A549 treated with AZD2906 at 1 μM for 4 hours (cell line): ENCODE results near the gene ODF4. TPM values are rescaled to one million over a fixed set of nuclear protein-coding genes. Genes with fewer than 3 reads are reported as not detected.

ENCODE experiments used
- total RNA-seq: library from RNA; stranded (reverse); fragments of 200-300 nt; extraction: Qiagen RNA extraction; gene quantifications from 5 replicates; pipeline ENCODE4 v1.2.3, GENCODE V29; 2022

Gene ODF4, protein sequence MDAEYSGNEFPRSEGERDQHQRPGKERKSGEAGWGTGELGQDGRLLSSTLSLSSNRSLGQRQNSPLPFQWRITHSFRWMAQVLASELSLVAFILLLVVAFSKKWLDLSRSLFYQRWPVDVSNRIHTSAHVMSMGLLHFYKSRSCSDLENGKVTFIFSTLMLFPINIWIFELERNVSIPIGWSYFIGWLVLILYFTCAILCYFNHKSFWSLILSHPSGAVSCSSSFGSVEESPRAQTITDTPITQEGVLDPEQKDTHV
- total RNA-seq = not detected in 5 replicates

DNA sequence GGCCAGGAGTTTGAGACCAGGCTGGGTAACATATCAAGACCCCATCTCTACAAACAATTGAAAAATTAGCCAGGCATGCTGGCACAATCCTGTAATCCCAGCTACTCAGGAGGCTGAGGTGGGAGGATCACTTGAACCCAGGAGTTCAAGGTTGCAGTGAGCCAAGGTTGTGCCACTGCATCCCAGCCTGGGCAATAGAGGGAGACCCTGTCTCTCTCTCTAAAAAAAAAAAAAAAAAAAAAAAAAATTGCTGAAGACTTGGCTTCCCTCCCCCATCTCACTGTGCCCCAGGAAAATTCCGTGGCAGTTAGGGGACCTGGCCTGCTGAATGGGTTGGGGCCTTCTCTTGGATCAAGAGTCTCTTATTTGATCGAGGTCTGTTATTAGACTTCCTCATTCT lies at the start of gene ODF4:
TSS of gene ODF4 (plus strand) at position 301 of the 400 bp plus-strand sequence. CDS start 212 bp downstream, outside the sequence.

DNA sequence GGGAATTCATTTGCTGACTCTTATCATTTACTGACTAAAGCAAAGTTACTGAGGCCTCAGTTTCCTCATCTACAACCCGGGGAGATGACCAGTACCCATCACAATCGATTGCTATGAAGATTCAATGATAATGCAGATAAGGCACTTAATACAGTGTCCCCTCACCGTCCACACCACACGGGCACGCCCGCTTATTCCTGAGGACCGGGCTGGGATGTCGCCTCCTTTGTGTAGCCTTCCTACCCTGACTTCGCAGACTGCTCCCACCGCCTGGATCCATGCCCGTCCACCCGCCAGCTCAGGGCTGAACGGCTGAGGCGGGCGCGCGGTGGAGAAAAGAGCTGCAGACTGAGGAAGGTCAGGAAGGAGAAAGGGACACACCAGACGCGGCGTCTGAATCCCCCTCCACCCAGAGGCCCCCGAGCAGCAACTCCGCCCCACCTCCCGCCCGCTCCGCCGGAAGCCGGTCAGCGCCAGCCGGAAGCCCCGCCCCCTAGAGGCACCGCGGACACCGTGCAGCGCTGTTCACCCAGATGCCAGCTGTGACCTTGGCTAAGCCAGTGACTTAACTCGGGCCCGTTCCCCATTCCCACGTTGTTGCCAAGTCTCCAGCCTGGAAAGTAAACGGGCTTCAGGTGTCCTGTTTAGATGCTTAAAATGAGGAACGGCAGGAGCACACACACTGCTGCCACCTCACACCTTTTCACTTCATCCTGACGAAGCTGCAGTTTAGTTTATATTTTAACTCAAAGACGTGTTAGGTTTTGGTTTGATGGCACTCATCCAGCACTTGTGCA lies 36.8 kb downstream of the ODF4 start, which contains the start of gene KRABD2:
TSS of gene KRABD2 (minus strand) at position 434 of the 797 bp plus-strand sequence.

DNA sequence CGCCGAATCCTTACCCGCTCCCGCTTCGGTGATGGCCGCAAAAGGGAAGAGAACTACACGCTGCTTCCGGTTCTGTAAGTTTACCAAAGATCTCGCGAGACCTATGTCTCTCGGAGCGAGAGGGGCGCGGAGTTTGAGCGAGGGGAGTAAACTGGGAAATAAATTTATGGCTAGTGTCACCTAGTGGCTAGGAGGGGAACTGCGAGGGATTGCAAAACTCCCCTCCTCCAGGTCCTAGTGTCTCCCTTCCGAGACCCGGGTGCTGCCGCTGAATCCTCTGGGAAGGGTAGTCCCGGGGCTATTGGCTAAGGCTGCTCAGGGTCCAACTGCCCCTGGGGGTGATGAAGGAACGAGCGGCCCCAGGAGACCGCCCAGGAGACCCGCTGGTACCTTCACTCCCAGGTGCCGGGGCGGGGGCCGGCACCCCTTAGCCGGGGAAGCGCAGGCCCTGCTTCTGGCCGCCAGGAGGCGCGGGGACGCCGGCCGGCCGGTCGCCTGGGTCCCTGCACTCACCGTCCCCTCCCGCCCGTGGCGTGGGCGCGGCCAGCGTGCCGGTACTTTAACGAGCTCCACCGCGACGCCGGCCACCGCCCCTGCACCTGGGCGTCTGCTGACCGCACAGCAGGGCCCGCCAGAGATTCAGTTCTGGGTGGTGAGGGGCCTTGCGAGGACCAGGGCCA lies 43.6 kb downstream of the ODF4 start, which contains the start of gene RPL26:
TSS of gene RPL26 (minus strand) at position 51 of the 680 bp plus-strand sequence. CDS start 883 bp downstream, outside the sequence.

Other genes with a start within 250 kb of the ODF4 start
- gene ALOXE3, start 221.3 kb upstream of the ODF4 start, total RNA-seq = 5.9 to 10.2 TPM (median 7.3 TPM) in 5 replicates
- gene HES7, start 215.7 kb upstream of the ODF4 start, total RNA-seq = 2.3 to 5.4 TPM (median 5.2 TPM) in 5 replicates
- gene PER1, start 187.4 kb upstream of the ODF4 start, total RNA-seq = 55.8 to 75.2 TPM (median 61.7 TPM) in 5 replicates
- gene VAMP2, start 176.9 kb upstream of the ODF4 start, total RNA-seq = 24.9 to 29.8 TPM (median 27.9 TPM) in 5 replicates
- gene TMEM107, start 163.5 kb upstream of the ODF4 start, total RNA-seq = 17.9 to 22.3 TPM (median 19.2 TPM) in 5 replicates
- gene BORCS6, start 149.7 kb upstream of the ODF4 start, total RNA-seq = 6.5 to 9.4 TPM (median 8.8 TPM) in 5 replicates
- gene AURKB, start 129.3 kb upstream of the ODF4 start, total RNA-seq = 140 to 157 TPM (median 146 TPM) in 5 replicates
- 9.8 to 17.1 TPM (median 13.9 TPM) in 5 replicates for gene CTC1, start 91.8 kb upstream of the ODF4 start, total RNA-seq
- gene PFAS, start 90.6 kb upstream of the ODF4 start, total RNA-seq = 39.9 to 47.3 TPM (median 43.2 TPM) in 5 replicates
- 35.6 to 48.3 TPM (median 43.8 TPM) in 5 replicates for gene RANGRF, start 51.2 kb upstream of the ODF4 start, total RNA-seq
- 5.8 to 8.2 TPM (median 7.7 TPM) in 5 replicates for gene SLC25A35, start 44.4 kb upstream of the ODF4 start, total RNA-seq
- not detected in 5 replicates for gene ARHGEF15, start 29.6 kb upstream of the ODF4 start, total RNA-seq
- gene RPL26, start 43.4 kb downstream of the ODF4 start, total RNA-seq = 3,612 to 4,092 TPM (median 3,668 TPM) in 5 replicates
- not detected in 5 replicates for gene RNF222, start 58.0 kb downstream of the ODF4 start, total RNA-seq
- gene NDEL1, start 96.0 kb downstream of the ODF4 start, total RNA-seq = 59.1 to 74.8 TPM (median 64.9 TPM) in 5 replicates